ENCODE measurements around the gene CD83. TPM values are rescaled to one million over a fixed set of nuclear protein-coding genes. Genes with fewer than 3 reads are reported as not detected.

Gene CD83
- total and polyA plus RNA-seq, 12 donors: 4.0 to 245 (median 8.5) TPM

DNA sequence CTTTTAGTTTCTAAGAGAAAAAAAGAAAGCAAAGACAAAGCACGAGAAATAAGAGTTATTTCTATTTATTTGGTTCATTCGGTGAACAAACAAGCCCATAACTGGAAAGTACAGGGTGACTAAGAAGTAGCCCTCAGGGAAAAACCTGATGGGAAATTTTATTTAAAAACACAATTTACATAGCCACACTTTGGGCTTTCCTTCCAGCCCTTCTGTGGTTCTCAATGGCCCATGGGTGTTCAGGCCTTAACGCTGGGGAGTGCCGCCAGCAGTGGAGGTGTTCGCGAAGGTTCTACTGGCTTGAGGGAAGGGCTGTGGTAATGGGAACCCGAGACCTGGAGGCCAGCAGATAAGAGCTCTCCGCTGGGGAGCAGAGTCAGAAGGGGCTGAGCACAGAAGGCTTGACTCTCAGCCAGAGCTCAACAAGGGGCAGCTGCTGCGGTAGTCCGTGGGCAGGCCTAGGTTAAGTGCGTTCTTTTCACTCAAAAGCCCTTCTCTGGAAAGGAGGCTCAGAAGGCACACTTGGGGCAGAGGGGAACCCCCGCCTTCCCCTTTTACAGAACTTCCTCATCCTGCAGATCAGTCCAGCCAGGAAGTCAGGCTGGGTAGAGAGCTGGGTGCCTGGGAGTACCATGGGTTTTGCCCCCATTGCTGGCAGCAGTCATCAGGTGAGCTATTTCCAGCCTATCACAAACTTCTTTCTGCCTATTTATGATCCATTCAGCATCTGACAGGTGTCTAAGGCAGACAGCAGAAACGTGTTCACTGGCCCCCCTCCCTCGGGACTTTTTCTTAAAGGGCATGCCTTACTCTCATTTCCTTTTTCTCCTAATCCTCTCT is 8.8 kb upstream of the CD83 start:
- 60 to 68% (median 64%) methylated on average over 14 of the region's 14 CpGs for WGBS, 4 donors
- TF ChIP-seq, protein P1, sequence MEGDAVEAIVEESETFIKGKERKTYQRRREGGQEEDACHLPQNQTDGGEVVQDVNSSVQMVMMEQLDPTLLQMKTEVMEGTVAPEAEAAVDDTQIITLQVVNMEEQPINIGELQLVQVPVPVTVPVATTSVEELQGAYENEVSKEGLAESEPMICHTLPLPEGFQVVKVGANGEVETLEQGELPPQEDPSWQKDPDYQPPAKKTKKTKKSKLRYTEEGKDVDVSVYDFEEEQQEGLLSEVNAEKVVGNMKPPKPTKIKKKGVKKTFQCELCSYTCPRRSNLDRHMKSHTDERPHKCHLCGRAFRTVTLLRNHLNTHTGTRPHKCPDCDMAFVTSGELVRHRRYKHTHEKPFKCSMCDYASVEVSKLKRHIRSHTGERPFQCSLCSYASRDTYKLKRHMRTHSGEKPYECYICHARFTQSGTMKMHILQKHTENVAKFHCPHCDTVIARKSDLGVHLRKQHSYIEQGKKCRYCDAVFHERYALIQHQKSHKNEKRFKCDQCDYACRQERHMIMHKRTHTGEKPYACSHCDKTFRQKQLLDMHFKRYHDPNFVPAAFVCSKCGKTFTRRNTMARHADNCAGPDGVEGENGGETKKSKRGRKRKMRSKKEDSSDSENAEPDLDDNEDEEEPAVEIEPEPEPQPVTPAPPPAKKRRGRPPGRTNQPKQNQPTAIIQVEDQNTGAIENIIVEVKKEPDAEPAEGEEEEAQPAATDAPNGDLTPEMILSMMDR (IDR thresholded peaks at IDR 0.05): no peak
- no peak for TF ChIP-seq POLR2A (IDR thresholded peaks at IDR 0.05)
- intact Hi-C loops (cut with DNase I): no loop called here
- no peak overlapping the region for H3K27ac ChIP-seq
- no peaks in the 10 kb centered on the region for H3K36me3 ChIP-seq (replicated peaks in 1 of 2)
- no peak overlapping the region for H3K4me3 ChIP-seq
- H3K4me1 ChIP-seq (replicated peaks in 1 of 2): no peaks in the 10 kb centered on the region
- H3K9me3 ChIP-seq (replicated peaks in 1 of 3): peaks cover 0 to 3% (median 0%) of the 10 kb centered on the region in 3 donors
- DNase-seq: peak in 5 of 7 donors; percentile 26 to 61 (median 43)
- no peaks in the 10 kb centered on the region for H3K27me3 ChIP-seq

DNA sequence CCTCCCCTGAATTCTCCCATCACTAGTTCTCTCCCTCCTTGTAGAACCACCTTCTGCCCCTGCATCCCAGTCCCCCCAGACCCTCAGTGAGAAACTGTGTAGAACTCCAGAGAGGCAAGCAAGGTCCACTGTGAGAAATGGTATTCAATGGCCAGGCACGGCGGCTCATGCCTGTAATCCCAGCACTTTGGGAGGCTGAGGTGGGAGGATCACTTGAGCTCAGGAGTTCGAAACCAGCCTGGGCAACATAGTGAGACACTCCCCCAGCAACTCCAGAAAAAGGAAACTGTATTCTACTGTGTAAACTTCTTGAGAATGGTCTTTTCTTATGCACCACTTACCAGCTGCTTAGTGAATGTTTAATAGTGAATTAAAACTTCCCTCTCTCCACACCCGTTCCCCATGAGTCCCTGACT is 8.2 kb upstream of the CD83 start:
- Histone ChIP-seq H3K4me3 (no peak overlapping the region), H3K36me3 (replicated peaks in 1 of 2) (no peaks in the 10 kb centered on the region), H3K27ac (no peak overlapping the region), H3K27me3 (no peaks in the 10 kb centered on the region), H3K4me1 (replicated peaks in 1 of 2) (no peaks in the 10 kb centered on the region), H3K9me3 (replicated peaks in 1 of 3) (peaks cover 0 to 3% (median 0%) of the 10 kb centered on the region in 3 donors)
- intact Hi-C loops (cut with DNase I): no loop called here
- 69 to 89% (median 80%) methylated on average over 4 of the region's 4 CpGs for WGBS, 4 donors
- no peak for DNase-seq
- TF ChIP-seq POLR2A (IDR thresholded peaks at IDR 0.05): no peak
- TF ChIP-seq, protein P1 (IDR thresholded peaks at IDR 0.05): no peak

DNA sequence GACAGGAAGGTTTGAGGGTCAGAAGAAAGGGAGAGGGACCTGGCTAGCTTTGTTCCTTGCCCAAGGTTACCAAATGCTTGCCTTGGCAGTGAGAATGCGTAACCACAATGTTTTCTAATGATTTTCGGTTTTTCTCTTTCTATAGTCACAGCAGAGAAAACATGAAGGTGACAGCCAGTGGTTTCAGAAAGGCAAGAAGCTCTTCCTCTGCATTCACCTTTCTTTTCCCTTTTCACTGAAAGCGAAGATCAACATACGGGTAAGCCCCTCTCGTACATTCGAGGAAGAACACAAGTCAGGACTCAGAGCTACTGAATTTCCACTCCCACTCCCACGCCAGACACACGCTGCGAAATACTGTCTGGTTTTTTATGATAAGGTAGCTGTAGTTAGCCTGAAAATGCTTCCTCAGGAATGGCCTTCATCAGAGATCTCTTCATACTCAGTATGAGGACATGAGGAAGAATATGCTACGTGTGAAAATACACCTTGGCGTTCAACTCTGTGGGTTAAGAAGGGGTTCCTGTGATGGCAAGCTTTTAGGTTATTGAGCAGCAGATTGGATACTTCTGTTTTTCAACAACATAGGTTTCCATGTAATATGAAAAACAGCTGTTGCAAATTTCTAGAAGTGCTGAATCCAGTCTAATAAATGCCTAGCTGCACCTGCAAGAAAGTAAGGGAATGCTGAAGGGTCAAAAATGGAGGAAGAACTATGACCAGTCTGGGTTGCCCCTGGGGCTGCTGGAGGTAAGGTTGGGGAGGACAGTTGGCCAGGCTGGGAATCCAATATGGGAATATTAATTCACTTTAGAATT is 7.4 kb upstream of the CD83 start:
- no peak overlapping the region for H3K27ac ChIP-seq
- no peaks in the 10 kb centered on the region for H3K4me1 ChIP-seq (replicated peaks in 1 of 2)
- H3K9me3 ChIP-seq (replicated peaks in 1 of 3): peaks cover 0 to 3% (median 0%) of the 10 kb centered on the region in 3 donors
- no peak for DNase-seq
- no peak overlapping the region for H3K4me3 ChIP-seq
- intact Hi-C loops (cut with DNase I): no loop called here
- TF ChIP-seq, protein P1 (IDR thresholded peaks at IDR 0.05): no peak
- TF ChIP-seq POLR2A (IDR thresholded peaks at IDR 0.05): no peak
- H3K36me3 ChIP-seq (replicated peaks in 1 of 2): no peaks in the 10 kb centered on the region
- WGBS, 4 donors: 81 to 89% (median 89%) methylated on average over 11 of the region's 11 CpGs
- no peaks in the 10 kb centered on the region for H3K27me3 ChIP-seq

DNA sequence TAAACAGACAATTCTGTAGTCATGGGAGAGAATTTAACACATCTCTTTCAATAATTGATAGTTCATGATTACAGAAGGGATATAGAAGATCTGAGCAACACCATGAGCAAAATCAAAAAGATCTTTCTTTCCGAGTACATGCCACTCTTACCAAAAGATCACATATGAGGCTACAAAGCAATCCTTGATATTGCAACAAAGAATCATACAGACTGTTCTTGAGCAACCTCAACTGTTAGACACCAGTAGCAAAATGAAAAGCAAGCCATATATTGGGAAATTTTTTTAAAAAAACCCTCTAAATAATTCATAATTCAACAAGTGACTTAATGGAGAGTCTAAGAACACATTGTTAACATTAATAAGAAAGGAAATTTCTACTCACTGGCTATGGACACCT is 3.6 kb upstream of the CD83 start:
- no peak overlapping the region for H3K4me3 ChIP-seq
- H3K27ac ChIP-seq: no peak overlapping the region
- intact Hi-C loops (cut with DNase I): no loop called here
- peaks cover 0 to 12% of the 10 kb centered on the region in 2 donors for H3K4me1 ChIP-seq (replicated peaks in 1 of 2)
- 76 to 83% (median 77%) methylated on average over 1 of the region's 1 CpG for WGBS, 4 donors
- no peaks in the 10 kb centered on the region for H3K9me3 ChIP-seq (replicated peaks in 1 of 3)
- H3K36me3 ChIP-seq (replicated peaks in 1 of 2): no peaks in the 10 kb centered on the region
- no peaks in the 10 kb centered on the region for H3K27me3 ChIP-seq
- no peak for TF ChIP-seq POLR2A (IDR thresholded peaks at IDR 0.05)
- TF ChIP-seq, protein P1 (IDR thresholded peaks at IDR 0.05): no peak
- DNase-seq: no peak
